Thoracic aorta (tissue), 2 donors: ENCODE results near the gene GPC5. TPM values are rescaled to one million over a fixed set of nuclear protein-coding genes. Genes with fewer than 3 reads are reported as not detected.
"Not testable (repeated sequence)": the region's sequence is repeated elsewhere in the genome, so short reads cannot be mapped to it uniquely, and the experiment has no call there.

Source experiments
- ATAC-seq: fragments of 150-250 bp; one replicate; pipeline ENCODE4 v1.8.0; 2017; ENCODE audit warnings: low read depth; ENCODE audit not compliant: insufficient number of reproducible peaks, low FRiP score
- DNase-seq: peaks from one replicate; pipeline ENCODE4 v3.0.0-alpha.2; 2020; ENCODE audit warnings: low spot score
- H3K27ac ChIP-seq, 2 donors: fragments of 200-600 bp; sonication (generic); 1 replicate in 1 of 2; 2 replicates in 1 of 2; pipeline ENCODE4 v1.5.1; 2016; ENCODE audit warnings: mild to moderate bottlenecking in 2 of 2, moderate library complexity in 2 of 2
- H3K27me3 ChIP-seq: fragments of 200-600 bp; sonication (generic); replicated peaks from 2 replicates; pipeline ENCODE4 v1.6.0; 2016; ENCODE audit warnings: mild to moderate bottlenecking; ENCODE audit not compliant: insufficient read depth
- H3K36me3 ChIP-seq: fragments of 200-600 bp; sonication (generic); one replicate; pipeline ENCODE4 v1.5.1; 2016
- H3K4me1 ChIP-seq, 2 donors: fragments of 200-600 bp; sonication (generic); 1 replicate in 1 of 2; 2 replicates in 1 of 2; pipeline versions ENCODE4 v1.5.1 to v1.6.0; 2016; ENCODE audit warnings: low read depth in 2 of 2, mild to moderate bottlenecking in 1 of 2; ENCODE audit not compliant: control insufficient read depth in 1 of 2
- H3K4me3 ChIP-seq: fragments of 200-600 bp; sonication (generic); 2 replicates; pipeline ENCODE4 v1.5.1; 2016; ENCODE audit warnings: mild to moderate bottlenecking
- H3K9me3 ChIP-seq: fragments of 200-600 bp; sonication (generic); 2 replicates; pipeline ENCODE4 v1.5.1; 2016
- CTCF ChIP-seq: fragments of 200-600 bp; sonication (generic); IDR thresholded peaks from one replicate; pipeline ENCODE4 v1.5.1; 2019; ENCODE audit warnings: antibody characterized with exemption
- total RNA-seq, 2 donors: library from RNA; depleted of rRNA; stranded (reverse); fragments of >200 nt; gene quantifications; one replicate each; pipeline versions ENCODE4 v1.1.0 to v1.2.3, GENCODE V29; 2016

The GPC5 gene
- total RNA-seq, 2 donors from 2014 or later = 3.3 TPM; not detected in 1

GRCh38 chr13:91774397-91774796 is 376.0 kb downstream of the GPC5 start:
- no peak overlapping the region for H3K4me3 ChIP-seq
- no peaks in the 10 kb centered on the region for H3K27me3 ChIP-seq
- H3K27ac ChIP-seq = no peak overlapping the region
- no peaks in the 10 kb centered on the region for H3K4me1 ChIP-seq
- H3K36me3 ChIP-seq = no peaks in the 10 kb centered on the region
- ATAC-seq (no peak), DNase-seq (no peak)
- TF ChIP-seq CTCF = no peak
- no peaks in the 10 kb centered on the region for H3K9me3 ChIP-seq

- no peak for DNase-seq
- no peak overlapping the region for H3K4me3 ChIP-seq
- no peak overlapping the region for H3K27ac ChIP-seq
- no peak for TF ChIP-seq CTCF
- H3K36me3 ChIP-seq = no peaks in the 10 kb centered on the region
- no peak for ATAC-seq
- no peaks in the 10 kb centered on the region for H3K27me3 ChIP-seq
- no peaks in the 10 kb centered on the region for H3K9me3 ChIP-seq
- no peaks in the 10 kb centered on the region for H3K4me1 ChIP-seq
These were observed 378.3 kb downstream of the GPC5 start for GRCh38 chr13:91776611-91777193.

- no peaks in the 10 kb centered on the region for H3K9me3 ChIP-seq
- no peak for TF ChIP-seq CTCF
- DNase-seq (no peak), ATAC-seq (no peak)
- H3K36me3 ChIP-seq = no peaks in the 10 kb centered on the region
- no peaks in the 10 kb centered on the region for H3K27me3 ChIP-seq
- H3K4me1 ChIP-seq = no peaks in the 10 kb centered on the region
- no peak overlapping the region for H3K4me3 ChIP-seq
- H3K27ac ChIP-seq = no peak overlapping the region
These were observed 379.7 kb downstream of the GPC5 start for GRCh38 chr13:91778123-91778522.

- not testable (repeated sequence) for H3K4me1 ChIP-seq, ATAC-seq, H3K27ac ChIP-seq, DNase-seq, H3K36me3 ChIP-seq, H3K27me3 ChIP-seq, H3K9me3 ChIP-seq, H3K4me3 ChIP-seq
These were observed 383.7 kb downstream of the GPC5 start for GRCh38 chr13:91781982-91782691.

- ATAC-seq (no peak), DNase-seq (no peak)
- H3K4me1 ChIP-seq = no peaks in the 10 kb centered on the region
- no peak for TF ChIP-seq CTCF
- H3K4me3 ChIP-seq = no peak overlapping the region
- H3K27ac ChIP-seq = no peak overlapping the region
- no peaks in the 10 kb centered on the region for H3K9me3 ChIP-seq
- H3K36me3 ChIP-seq = no peaks in the 10 kb centered on the region
- H3K27me3 ChIP-seq = no peaks in the 10 kb centered on the region
These were observed 387.2 kb downstream of the GPC5 start for GRCh38 chr13:91785431-91786119.
